BLaER1 (cell line): ENCODE measurements around the gene ELAVL3.
A peak's percentile ranks its signal among the peaks of the same experiment; 100 is the strongest.

Experiments
- H3K27ac ChIP-seq: shearing (Covaris generic); formaldehyde crosslinking; 2 replicates; pipeline ENCODE4 v1.8.1; 2022
- H3K27me3 ChIP-seq: shearing (Covaris generic); formaldehyde crosslinking; 2 replicates; pipeline ENCODE4 v1.8.1; 2022
- H3K36me3 ChIP-seq: shearing (Covaris generic); formaldehyde crosslinking; 2 replicates; pipeline ENCODE4 v1.8.1; 2022
- H3K4me1 ChIP-seq: shearing (Covaris generic); formaldehyde crosslinking; 2 replicates; pipeline ENCODE4 v1.8.1; 2022
- H3K4me2 ChIP-seq: shearing (Covaris generic); formaldehyde crosslinking; 2 replicates; pipeline ENCODE4 v1.8.1; 2022
- H3K4me3 ChIP-seq: shearing (Covaris generic); formaldehyde crosslinking; 2 replicates; pipeline ENCODE4 v1.8.1; 2022
- H3K9ac ChIP-seq: shearing (Covaris generic); formaldehyde crosslinking; 2 replicates; pipeline ENCODE4 v1.8.1; 2022
- H3K9me3 ChIP-seq: shearing (Covaris generic); formaldehyde crosslinking; 2 replicates; pipeline ENCODE4 v1.8.1; 2022
- H4K20me1 ChIP-seq: shearing (Covaris generic); formaldehyde crosslinking; 2 replicates; pipeline ENCODE4 v1.8.1; 2022
- Cebpa-rat ChIP-seq: shearing (Covaris generic); IDR thresholded peaks from 2 replicates; pipeline ENCODE4 v1.8.1; 2022

ELAVL3 gene

GRCh38 chr19:11505504-11506100 lies 24.8 kb upstream of the ELAVL3 start, which contains the start of gene ZNF653:
Gene ZNF653, minus strand, starts transcription at chr19:11505839. Its CDS starts 53 bp downstream, at chr19:11505786.
- peak within 1 kb of the TSS; percentile 85 for H3K4me2 ChIP-seq
- peak within 1 kb of the TSS; percentile 90 for H3K9ac ChIP-seq
- H3K9me3 ChIP-seq, result no peaks in the 10 kb centered on the region
- peaks cover 33% of the 10 kb centered on the region; the same call in 1 of the 2 replicates for H3K36me3 ChIP-seq
- H3K4me1 ChIP-seq, result peaks cover 24% of the 10 kb centered on the region
- H3K27me3 ChIP-seq, result no peaks in the 10 kb centered on the region
- peak within 1 kb of the TSS; percentile 92 for H3K4me3 ChIP-seq
- H3K27ac ChIP-seq, result peak within 1 kb of the TSS; percentile 91
- no peak for TF ChIP-seq Cebpa-rat
- no peaks in the 10 kb centered on the region; the same call in 1 of the 2 replicates for H4K20me1 ChIP-seq

DNA sequence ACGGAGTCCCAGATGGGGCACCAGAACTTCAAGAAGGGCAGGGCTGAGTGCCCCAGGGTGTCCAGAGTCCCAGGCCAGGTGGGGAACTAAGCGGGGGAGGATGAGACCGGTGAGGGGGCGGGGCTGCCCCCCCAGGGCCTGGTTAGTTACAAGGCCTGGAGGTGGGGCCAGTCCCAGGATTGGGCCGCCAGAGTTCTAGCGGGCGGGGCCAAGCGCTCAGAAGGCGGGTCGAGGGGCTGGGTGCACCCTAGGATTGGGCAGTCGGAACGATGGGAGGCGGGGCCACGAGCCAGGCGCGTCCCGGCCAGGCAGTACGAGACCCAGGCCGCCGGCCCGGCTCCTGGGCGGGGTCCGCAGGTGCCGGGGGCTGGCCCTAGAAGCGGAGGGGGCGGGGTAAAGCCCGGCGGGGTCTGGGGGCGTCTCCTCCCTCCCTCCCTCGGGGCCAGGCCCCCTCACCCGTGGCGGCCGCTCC lies 24.2 kb upstream of the ELAVL3 start:
- Histone ChIP-seq H3K9ac (peak overlapping the region; percentile 90), H3K4me2 (peak overlapping the region; percentile 85), H3K27ac (peak overlapping the region; percentile 91), H3K4me3 (peak overlapping the region; percentile 92), H3K36me3 (peaks cover 32% of the 10 kb centered on the region; the same call in 1 of the 2 replicates), H3K4me1 (peaks cover 24% of the 10 kb centered on the region), H4K20me1 (no peaks in the 10 kb centered on the region; the same call in 1 of the 2 replicates), H3K9me3 (no peaks in the 10 kb centered on the region), H3K27me3 (no peaks in the 10 kb centered on the region)
- TF ChIP-seq Cebpa-rat, result no peak

DNA sequence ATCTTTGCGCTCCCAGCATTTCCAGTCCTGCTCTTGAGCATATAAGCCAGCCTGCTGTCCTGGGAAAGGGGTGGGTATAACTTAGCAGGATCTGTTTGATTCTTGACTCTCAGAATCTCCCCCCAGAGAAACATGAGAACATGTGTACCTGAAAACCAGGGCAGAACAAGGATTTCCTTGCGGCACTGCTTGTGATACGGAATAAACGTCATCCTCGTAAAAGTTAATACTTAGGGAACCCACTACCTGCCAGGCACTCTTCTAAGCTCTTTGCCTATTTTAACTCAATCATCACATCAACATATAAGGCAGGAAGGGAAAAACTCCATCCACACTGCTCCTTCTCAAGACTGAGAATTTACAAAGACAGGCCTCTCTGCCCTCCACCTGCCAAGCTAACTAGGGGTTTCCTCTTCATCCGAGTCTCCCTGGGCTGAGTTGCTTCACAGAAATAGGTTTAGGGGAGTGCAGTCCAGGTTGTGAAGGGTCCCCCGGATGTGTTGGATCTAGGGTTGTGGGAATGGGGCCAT lies 23.7 kb upstream of the ELAVL3 start:
- Histone ChIP-seq H3K9ac (peak overlapping the region; percentile 90; the same call in 1 of the 2 replicates), H3K4me3 (peak overlapping the region; percentile 92), H3K27ac (no peak overlapping the region), H4K20me1 (no peaks in the 10 kb centered on the region; the same call in 1 of the 2 replicates), H3K27me3 (no peaks in the 10 kb centered on the region), H3K36me3 (peaks cover 29% of the 10 kb centered on the region; the same call in 1 of the 2 replicates), H3K9me3 (no peaks in the 10 kb centered on the region), H3K4me1 (peaks cover 24% of the 10 kb centered on the region), H3K4me2 (peak overlapping the region; percentile 85)
- no peak for TF ChIP-seq Cebpa-rat

GRCh38 chr19:11499890-11500420 lies 19.1 kb upstream of the ELAVL3 start:
- no peak overlapping the region for H3K9ac ChIP-seq
- no peak for TF ChIP-seq Cebpa-rat
- H3K9me3 ChIP-seq, result no peaks in the 10 kb centered on the region
- no peak overlapping the region for H3K4me3 ChIP-seq
- H4K20me1 ChIP-seq, result peaks cover 16% of the 10 kb centered on the region; the same call in 1 of the 2 replicates
- H3K27ac ChIP-seq, result no peak overlapping the region
- H3K27me3 ChIP-seq, result no peaks in the 10 kb centered on the region
- peaks cover 49% of the 10 kb centered on the region for H3K36me3 ChIP-seq
- no peak overlapping the region for H3K4me2 ChIP-seq
- peaks cover 9% of the 10 kb centered on the region for H3K4me1 ChIP-seq

- H3K36me3 ChIP-seq, result peaks cover 56% of the 10 kb centered on the region
- no peaks in the 10 kb centered on the region for H3K27me3 ChIP-seq
- no peaks in the 10 kb centered on the region for H3K9me3 ChIP-seq
- H3K9ac ChIP-seq, result no peak overlapping the region
- H3K4me1 ChIP-seq, result peaks cover 2% of the 10 kb centered on the region
- H3K4me2 ChIP-seq, result no peak overlapping the region
- no peak overlapping the region for H3K4me3 ChIP-seq
- H4K20me1 ChIP-seq, result peaks cover 16% of the 10 kb centered on the region; the same call in 1 of the 2 replicates
- TF ChIP-seq Cebpa-rat, result no peak
- H3K27ac ChIP-seq, result no peak overlapping the region
Measured at GRCh38 chr19:11499220-11499726, 18.4 kb upstream of the ELAVL3 start.

DNA sequence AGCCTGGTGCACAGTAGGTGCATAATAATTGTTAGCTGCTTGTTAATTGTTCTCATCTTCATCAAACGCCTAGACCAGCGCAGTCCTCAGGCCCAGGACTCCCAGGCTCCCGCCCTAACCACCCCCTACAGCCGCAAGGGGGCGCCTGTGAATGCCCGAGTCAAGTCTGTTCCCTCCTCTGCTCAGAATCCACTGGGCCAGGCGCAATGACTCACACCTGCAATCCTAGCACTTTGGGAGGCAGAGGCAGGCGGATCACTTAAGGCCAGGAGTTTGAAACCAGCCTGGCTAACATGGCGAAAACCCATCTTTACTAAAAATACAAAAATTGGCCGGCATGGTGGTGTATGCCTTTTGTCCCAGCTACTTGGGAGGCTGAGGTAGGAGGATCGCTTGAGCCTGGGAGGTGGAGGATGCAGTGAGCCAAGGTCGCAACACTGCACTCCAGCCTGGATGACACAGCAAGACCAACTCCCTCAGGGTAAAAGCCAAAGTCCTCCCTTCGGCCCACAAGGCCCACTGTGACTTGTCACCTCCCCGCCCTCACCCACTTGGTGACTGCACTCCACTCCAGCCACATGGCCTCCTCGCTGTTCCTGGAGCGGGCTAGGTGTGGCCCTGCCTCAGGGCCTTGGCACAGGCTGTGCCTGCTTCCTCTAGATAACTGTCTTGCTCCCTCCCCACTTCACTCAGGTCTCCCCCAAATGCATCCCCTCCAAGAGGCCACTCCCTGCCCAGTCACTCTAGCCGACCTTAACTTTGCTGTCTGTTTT lies 15.7 kb upstream of the ELAVL3 start:
- Histone ChIP-seq H4K20me1 (peaks cover 16% of the 10 kb centered on the region; the same call in 1 of the 2 replicates), H3K9ac (no peak overlapping the region), H3K4me3 (no peak overlapping the region), H3K4me2 (no peak overlapping the region), H3K4me1 (no peaks in the 10 kb centered on the region), H3K27me3 (no peaks in the 10 kb centered on the region), H3K27ac (no peak overlapping the region), H3K36me3 (peaks cover 78% of the 10 kb centered on the region), H3K9me3 (no peaks in the 10 kb centered on the region)
- no peak for TF ChIP-seq Cebpa-rat

DNA sequence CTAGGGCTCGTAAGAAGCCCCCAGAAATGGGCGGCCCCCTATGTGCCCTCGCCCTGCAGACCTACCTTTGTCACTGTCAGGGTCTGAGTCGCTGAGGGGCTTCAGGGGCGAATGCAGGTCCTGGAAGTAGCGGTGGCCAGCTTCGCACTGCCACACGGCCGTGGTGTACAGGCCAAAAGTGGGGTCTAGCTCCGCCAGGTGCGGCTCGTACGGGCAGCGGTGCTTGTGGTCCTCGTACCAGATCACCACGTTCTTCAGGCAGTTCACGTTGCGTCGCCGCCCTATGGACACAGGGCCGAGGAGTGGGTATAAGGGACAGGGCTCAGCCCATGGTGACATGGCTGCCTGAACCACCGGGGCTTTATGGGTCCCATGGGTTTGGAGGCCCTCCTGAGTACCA lies 15.0 kb upstream of the ELAVL3 start:
- H3K4me2 ChIP-seq, result no peak overlapping the region
- H3K9me3 ChIP-seq, result no peaks in the 10 kb centered on the region
- no peak overlapping the region for H3K9ac ChIP-seq
- peaks cover 16% of the 10 kb centered on the region; the same call in 1 of the 2 replicates for H4K20me1 ChIP-seq
- no peak overlapping the region for H3K27ac ChIP-seq
- H3K4me3 ChIP-seq, result no peak overlapping the region
- no peaks in the 10 kb centered on the region for H3K4me1 ChIP-seq
- H3K36me3 ChIP-seq, result peaks cover 78% of the 10 kb centered on the region
- no peaks in the 10 kb centered on the region for H3K27me3 ChIP-seq
- no peak for TF ChIP-seq Cebpa-rat

DNA sequence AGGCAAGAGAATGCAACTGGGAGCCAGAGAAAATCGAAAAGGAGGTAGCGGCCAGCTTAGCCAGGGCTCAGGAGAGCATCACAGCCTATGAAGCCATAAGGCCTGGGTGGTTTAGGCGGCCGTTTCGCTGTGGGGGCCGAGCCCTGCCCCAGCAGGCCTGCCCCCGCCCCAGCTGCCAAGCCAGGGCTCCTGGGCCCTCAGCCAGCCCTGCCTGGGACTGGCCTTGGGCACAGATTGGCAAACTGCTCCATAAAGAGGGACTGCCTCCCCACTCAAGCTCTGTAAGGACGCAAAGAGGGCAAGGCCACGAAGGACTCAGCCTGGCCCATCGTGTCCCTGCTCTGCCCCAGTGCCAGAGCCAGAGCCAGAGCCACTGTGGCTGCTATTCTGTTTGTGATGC lies 14.6 kb upstream of the ELAVL3 start:
- peaks cover 16% of the 10 kb centered on the region; the same call in 1 of the 2 replicates for H4K20me1 ChIP-seq
- H3K27me3 ChIP-seq, result no peaks in the 10 kb centered on the region
- TF ChIP-seq Cebpa-rat, result no peak
- H3K9me3 ChIP-seq, result no peaks in the 10 kb centered on the region
- H3K4me2 ChIP-seq, result no peak overlapping the region
- H3K36me3 ChIP-seq, result peaks cover 78% of the 10 kb centered on the region
- H3K9ac ChIP-seq, result no peak overlapping the region
- no peak overlapping the region for H3K27ac ChIP-seq
- no peak overlapping the region for H3K4me3 ChIP-seq
- no peaks in the 10 kb centered on the region for H3K4me1 ChIP-seq

GRCh38 chr19:11494634-11495285 lies 13.9 kb upstream of the ELAVL3 start:
- Histone ChIP-seq H3K9me3 (no peaks in the 10 kb centered on the region), H3K27me3 (no peaks in the 10 kb centered on the region), H3K9ac (no peak overlapping the region), H3K27ac (no peak overlapping the region), H3K4me3 (no peak overlapping the region), H3K36me3 (peaks cover 83% of the 10 kb centered on the region), H3K4me2 (no peak overlapping the region), H4K20me1 (peaks cover 16% of the 10 kb centered on the region; the same call in 1 of the 2 replicates), H3K4me1 (no peaks in the 10 kb centered on the region)
- TF ChIP-seq Cebpa-rat, result no peak
